B cell (primary cell): ENCODE data around the gene PYDC1. TPM values are rescaled to one million over a fixed set of nuclear protein-coding genes. Genes with fewer than 3 reads are reported as not detected.

Source experiments
- ATAC-seq: fragments of 200-7000 bp; cut with Tn5 transposase; one replicate; pipeline ENCODE4 v1.10.0; 2021; ENCODE audit warnings: low read depth, mild to moderate bottlenecking, moderate number of reproducible peaks, moderate library complexity
- CTCF ChIA-PET: fragments of 350-600 bp; sonication (Branson Sonifier 250); formaldehyde crosslinking; loops from one replicate; lab custom pipeline; 2021; ENCODE audit warnings: antibody characterized with exemption, inconsistent platforms; lab: Charles Lee
- POLR2A ChIA-PET: fragments of 350-600 bp; sonication (Branson Sonifier 250); formaldehyde crosslinking; loops from one replicate; lab custom pipeline; 2021; ENCODE audit warnings: antibody characterized with exemption; lab: Charles Lee
- DNase-seq: peaks from one replicate; pipeline ENCODE4 v3.0.0; 2013
- H2AFZ ChIP-seq: 2 replicates; pipeline ENCODE4 v1.6.1; 2012; ENCODE audit warnings: mild to moderate bottlenecking, low read depth, low read length; ENCODE audit not compliant: insufficient read depth, poor library complexity, severe bottlenecking
- H3K27ac ChIP-seq, 2 donors: 1 replicate in 1 of 2; 2 replicates in 1 of 2; pipeline ENCODE4 v1.5.1; 2012 to 2013; ENCODE audit warnings: low read length in 2 of 2, mild to moderate bottlenecking in 2 of 2, moderate library complexity in 1 of 2
- H3K27me3 ChIP-seq, 4 experiments: fragments of 200-600 bp in 1 of 4; sonication (generic) in 1 of 4; replicated peaks in 1 of 4; 1 replicate in 2 of 4; 2 replicates in 2 of 4; pipeline versions ENCODE4 v1.6.1 to v1.7.0; 2013 to 2016; ENCODE audit warnings: low read length in 3 of 4, mild to moderate bottlenecking in 2 of 4, mixed read lengths in 1 of 4, moderate library complexity in 1 of 4; ENCODE audit not compliant: insufficient read depth in 4 of 4, control insufficient read depth in 3 of 4; ENCODE audit errors: control extremely low read depth in 1 of 4
- H3K36me3 ChIP-seq, 2 experiments: replicated peaks in 1 of 2; 1 replicate in 1 of 2; 2 replicates in 1 of 2; pipeline versions ENCODE4 v1.6.1 to v1.7.1; 2013; ENCODE audit warnings: low read length in 1 of 2; ENCODE audit not compliant: insufficient read depth in 2 of 2, control insufficient read depth in 1 of 2; ENCODE audit errors: control extremely low read depth in 1 of 2, extremely low read depth in 1 of 2
- H3K4me1 ChIP-seq, 2 donors: fragments of 200-600 bp in 1 of 2; sonication (generic) in 1 of 2; 1 replicate in 1 of 2; 2 replicates in 1 of 2; pipeline versions ENCODE4 v1.5.1 to v1.6.1; 2013 to 2017; ENCODE audit warnings: low read length in 2 of 2; ENCODE audit not compliant: control insufficient read depth in 2 of 2, insufficient read depth in 2 of 2
- H3K4me2 ChIP-seq: replicated peaks from 2 replicates; pipeline ENCODE3; 2012; ENCODE audit warnings: mild to moderate bottlenecking, low read depth, low read length; ENCODE audit not compliant: poor library complexity, severe bottlenecking
- H3K4me3 ChIP-seq, 5 experiments: fragments of 200-600 bp in 1 of 5; sonication (generic) in 1 of 5; 1 replicate in 3 of 5; 2 replicates in 2 of 5; pipeline versions ENCODE4 v1.5.1 to v1.7.0; 2011 to 2016; ENCODE audit warnings: low read length in 4 of 5, mild to moderate bottlenecking in 4 of 5, low read depth in 2 of 5, control low read depth in 1 of 5, moderate library complexity in 1 of 5; ENCODE audit not compliant: insufficient read depth in 1 of 5; ENCODE audit errors: control extremely low read depth in 1 of 5, extremely low read depth in 1 of 5
- H3K79me2 ChIP-seq: fragments of 200-600 bp; sonication (generic); one replicate; pipeline ENCODE4 v1.6.0; 2016; ENCODE audit warnings: low read length; ENCODE audit not compliant: control insufficient read depth, insufficient read depth
- H3K9ac ChIP-seq: fragments of 200-600 bp; sonication (generic); 2 replicates; pipeline ENCODE4 v1.6.1; 2017; ENCODE audit warnings: mild to moderate bottlenecking, low read length, moderate library complexity
- H3K9me3 ChIP-seq, 3 donors: one replicate each; pipeline versions ENCODE4 v1.6.1 to v1.7.1; 2013; ENCODE audit warnings: low read length in 2 of 3; ENCODE audit not compliant: control insufficient read depth in 2 of 3, insufficient read depth in 1 of 3; ENCODE audit errors: control extremely low read depth in 1 of 3
- H4K20me1 ChIP-seq: 2 replicates; pipeline ENCODE4 v1.6.0; 2012; ENCODE audit warnings: mild to moderate bottlenecking, low read length; ENCODE audit not compliant: insufficient read depth, control insufficient read depth, poor library complexity, severe bottlenecking
- H3K27ac Mint-ChIP-seq: one replicate; pipeline ENCODE4 v1.8.0; 2021; ENCODE audit warnings: mixed read lengths
- H3K27me3 Mint-ChIP-seq: one replicate; pipeline ENCODE4 v1.8.0; 2021; ENCODE audit warnings: mixed read lengths
- H3K4me1 Mint-ChIP-seq: one replicate; pipeline ENCODE4 v1.8.0; 2021; ENCODE audit warnings: mixed read lengths
- H3K4me3 Mint-ChIP-seq: one replicate; pipeline ENCODE4 v1.8.0; 2021; ENCODE audit warnings: mixed read lengths
- H3K9me3 Mint-ChIP-seq: one replicate; pipeline ENCODE4 v1.8.0; 2022; ENCODE audit warnings: mixed read lengths; ENCODE audit not compliant: insufficient read depth
- CTCF ChIP-seq: fragments of 200-600 bp; IDR thresholded peaks from one replicate; pipeline ENCODE4 v1.8.0; 2022; ENCODE audit warnings: antibody characterized with exemption, mild to moderate bottlenecking
- EZH2 ChIP-seq: IDR thresholded peaks from 2 replicates; pipeline ENCODE4 v1.6.1; 2012; ENCODE audit warnings: borderline replicate concordance, low read depth, mild to moderate bottlenecking, moderate library complexity, low read length; ENCODE audit not compliant: insufficient read depth, poor library complexity, severe bottlenecking
- WGBS: methylation state at CpG from one replicate; pipeline ENCODE4 v1.1.5; 2013; ENCODE audit warnings: missing lambda C conversion rate; ENCODE audit not compliant: insufficient coverage; 5-methylcytosine and 5-hydroxymethylcytosine counted together
- intact Hi-C: fragments of 100-400 bp; cut with micrococcal nuclease; formaldehyde crosslinking; loops from one replicate; pipeline ENCODE4 v1.10.0; 2022
- polyA plus RNA-seq: library from polyadenylated mRNA; depleted of rRNA; stranded (reverse); fragments of >200 nt; gene quantifications from 2 replicates; pipeline ENCODE4 v1.2.3, GENCODE V29; 2012
- total RNA-seq, 2 donors: library from RNA; stranded (reverse); fragments of 120-200 nt in 1 of 2; gene quantifications; 1 replicate in 1 of 2; 2 replicates in 1 of 2; pipeline versions ENCODE4 v1.2.3 to v1.2.4, GENCODE V29; 2013 to 2022

The PYDC1 gene
- total and polyA plus RNA-seq, 2 donors (not counting 1 experiment from before 2014, with no cell fraction given) = not detected

- H4K20me1 ChIP-seq = peaks cover 5% of the 10 kb centered on the region
- peaks cover 41 to 42% of the 10 kb centered on the region in 2 donors for H3K4me1 ChIP-seq
- DNase-seq (peak; percentile 62), ATAC-seq (peak; percentile 45)
- Mint-ChIP-seq H3K4me3 (peak overlapping the region; percentile 84), H3K9me3 (no peaks in the 10 kb centered on the region), H3K27me3 (peaks cover 37% of the 10 kb centered on the region), H3K27ac (no peak overlapping the region), H3K4me1 (peaks cover 42% of the 10 kb centered on the region)
- H3K79me2 ChIP-seq = no peaks in the 10 kb centered on the region
- 2% methylated on average over 63 of the region's 63 CpGs for WGBS
- H3K9ac ChIP-seq = peak overlapping the region; percentile 53
- peak overlapping the region; percentile 21 to 56 (median 46) for H3K4me3 ChIP-seq
- H3K36me3 ChIP-seq = no peaks in the 10 kb centered on the region
- TF ChIP-seq CTCF (no peak), EZH2 (no peak)
- H2AFZ ChIP-seq = peak overlapping the region; percentile 57
- POLR2A ChIA-PET = interaction anchor here (0.6 to 2.1 kb wide), 6 partner anchors 12 to 130 kb away, joined by 3 to 21 read pairs (median 6); partner anchors contain the start of genes FUS and PYCARD
- H3K27ac ChIP-seq = no peak overlapping the region
- H3K9me3 ChIP-seq = peaks cover 0 to 10% (median 0%) of the 10 kb centered on the region in 3 donors
- H3K27me3 ChIP-seq = peaks cover 0 to 58% (median 28%) of the 10 kb centered on the region in 4 experiments
- intact Hi-C loops = loop anchor here (2.0 kb wide), 1 partner anchor 15 kb away; no protein-coding TSS in a partner anchor
- H3K4me2 ChIP-seq = peak overlapping the region; percentile 78
- CTCF ChIA-PET = interaction anchor here (0.5 to 3.9 kb wide), 3 partner anchors 9 to 73 kb away, joined by 3 to 21 read pairs (median 6); partner anchors contain the start of gene PYCARD
These were observed 1.4 kb downstream of the PYDC1 start for GRCh38 chr16:31215287-31216162.
